ENCODE measurements around the gene PAX1.

The PAX1 gene

GRCh38 chr20:21739682-21740081, 34.2 kb downstream of the PAX1 start:
- DNase-seq (ENCODE audit: low read depth): no peak

GRCh38 chr20:21741266-21741665, 35.8 kb downstream of the PAX1 start:
- DNase-seq (ENCODE audit: low read depth): no peak

GRCh38 chr20:21762646-21763045, 57.2 kb downstream of the PAX1 start:
- DNase-seq (ENCODE audit: low read depth): no peak

- no peak for DNase-seq (ENCODE audit: low read depth)
Observed at GRCh38 chr20:21767200-21767738, 61.8 kb downstream of the PAX1 start.

GRCh38 chr20:21767739-21768223, 62.3 kb downstream of the PAX1 start:
- DNase-seq (ENCODE audit: low read depth): no peak
